ENCODE results near the gene RBM12.

RBM12 gene

DNA sequence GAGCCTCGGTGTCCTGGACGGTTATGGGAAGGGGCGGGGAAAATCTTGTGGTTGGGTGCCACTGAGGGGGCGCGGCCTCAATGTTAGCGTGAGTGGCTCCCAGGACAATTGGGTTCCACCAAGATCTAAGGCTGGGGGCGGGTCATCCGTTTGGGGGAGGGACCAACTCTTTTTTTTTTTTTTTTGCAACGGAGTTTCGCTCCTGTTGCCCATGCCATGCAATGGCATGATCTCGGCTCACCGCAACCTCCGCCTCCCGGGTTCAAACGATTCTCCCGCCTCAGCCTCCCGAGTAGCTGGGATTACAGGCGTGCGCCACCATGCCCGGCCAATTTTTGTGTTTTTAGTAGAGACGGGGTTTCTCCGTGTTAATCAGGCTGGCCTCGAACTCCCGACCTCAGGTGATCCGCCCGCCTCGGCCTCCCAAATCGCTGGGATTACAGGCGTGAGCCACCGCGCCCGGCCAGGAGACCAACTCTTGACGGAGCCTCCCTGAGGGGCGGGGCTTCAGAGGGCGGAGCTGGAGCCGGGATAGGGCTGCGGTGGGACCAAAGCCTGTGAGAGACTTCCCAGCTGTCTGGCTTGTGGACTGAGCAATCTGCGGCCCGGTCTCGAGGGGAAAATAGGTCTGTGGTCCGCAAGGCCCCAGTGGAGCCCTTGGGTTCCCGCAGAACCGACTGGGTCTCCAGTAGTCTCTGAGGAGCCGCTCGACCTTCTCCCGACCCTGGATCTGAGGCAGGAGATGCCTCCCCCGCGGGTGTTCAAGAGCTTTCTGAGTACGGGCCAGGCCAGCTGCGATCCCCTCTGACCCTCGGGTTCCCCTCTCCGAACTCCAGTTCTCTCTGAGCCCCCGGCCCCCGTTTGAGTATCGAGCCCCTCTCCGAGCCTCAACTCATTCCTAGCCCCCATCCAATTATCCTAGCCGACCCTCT, 48.0 kb downstream of the RBM12 start:
- peak overlapping the region; percentile 27 to 72 for H3K4me3 ChIP-seq (ENCODE audit: low read depth in 1 of 2, low read length in 2 of 2)
- peak overlapping the region; percentile 91 for H3K27ac ChIP-seq (ENCODE audit: low read depth, low read length)
- no peaks in the 10 kb centered on the region for H3K9me3 ChIP-seq (ENCODE audit: low read length)
- peaks cover 10% of the 10 kb centered on the region for H3K36me3 ChIP-seq (ENCODE audit: insufficient read depth, low read length)
- H3K4me1 ChIP-seq (ENCODE audit: insufficient read depth, low read length) = peaks cover 19% of the 10 kb centered on the region
- H3K9ac ChIP-seq (ENCODE audit: low read length) = no peak overlapping the region
- no peaks in the 10 kb centered on the region for H3K27me3 ChIP-seq (ENCODE audit: control insufficient read depth in 1 of 2, insufficient read depth in 2 of 2, low read length in 2 of 2)

DNA sequence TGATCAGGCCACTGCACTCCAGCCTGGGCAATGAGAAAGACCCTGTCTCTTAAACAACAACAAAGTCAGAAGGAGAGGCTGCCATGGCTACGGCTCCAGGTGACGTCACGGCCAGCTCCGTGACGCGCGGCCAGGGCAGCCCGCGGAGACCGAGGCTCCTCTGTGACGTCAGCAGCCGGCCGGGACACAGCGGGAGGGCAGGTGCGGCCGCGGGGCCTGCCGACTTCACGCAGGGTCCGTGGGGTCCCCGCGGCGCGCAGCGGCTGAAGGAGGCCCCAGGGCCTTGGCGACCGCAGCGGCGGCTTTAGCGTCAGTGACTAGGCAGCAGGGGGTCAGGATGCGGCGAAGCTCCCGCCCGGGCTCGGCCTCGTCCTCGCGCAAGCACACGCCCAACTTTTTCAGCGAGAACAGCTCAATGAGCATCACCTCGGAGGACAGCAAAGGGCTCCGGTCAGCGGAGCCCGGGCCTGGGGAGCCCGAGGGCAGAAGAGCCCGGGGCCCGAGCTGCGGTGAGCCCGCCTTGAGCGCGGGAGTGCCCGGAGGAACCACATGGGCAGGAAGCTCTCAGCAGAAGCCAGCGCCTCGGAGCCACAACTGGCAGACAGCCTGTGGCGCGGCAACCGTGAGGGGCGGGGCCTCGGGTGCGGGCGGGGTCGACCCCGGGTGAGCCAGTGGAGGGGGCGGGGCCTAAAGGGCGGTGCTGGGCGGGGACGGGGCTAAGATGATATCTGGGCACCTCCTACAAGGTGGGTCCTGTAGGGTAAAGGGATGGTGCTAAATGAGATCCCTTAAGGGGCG, 48.8 kb downstream of the RBM12 start, which contains the start of gene SPAG4:
Gene SPAG4 (plus strand): TSS at position 163 of the 798 bp plus-strand sequence. CDS start 175 bp downstream, at position 338.
- H3K4me1 ChIP-seq (ENCODE audit: insufficient read depth, low read length) = peaks cover 19% of the 10 kb centered on the region
- H3K9ac ChIP-seq (ENCODE audit: low read length) = peak within 1 kb of the TSS; percentile 33
- H3K4me3 ChIP-seq (ENCODE audit: low read depth in 1 of 2, low read length in 2 of 2) = peak within 1 kb of the TSS; percentile 61 to 72
- peak within 1 kb of the TSS; percentile 91 for H3K27ac ChIP-seq (ENCODE audit: low read depth, low read length)
- no peaks in the 10 kb centered on the region for H3K9me3 ChIP-seq (ENCODE audit: low read length)
- H3K27me3 ChIP-seq (ENCODE audit: control insufficient read depth in 1 of 2, insufficient read depth in 2 of 2, low read length in 2 of 2) = no peaks in the 10 kb centered on the region
- peaks cover 1% of the 10 kb centered on the region for H3K36me3 ChIP-seq (ENCODE audit: insufficient read depth, low read length)

DNA sequence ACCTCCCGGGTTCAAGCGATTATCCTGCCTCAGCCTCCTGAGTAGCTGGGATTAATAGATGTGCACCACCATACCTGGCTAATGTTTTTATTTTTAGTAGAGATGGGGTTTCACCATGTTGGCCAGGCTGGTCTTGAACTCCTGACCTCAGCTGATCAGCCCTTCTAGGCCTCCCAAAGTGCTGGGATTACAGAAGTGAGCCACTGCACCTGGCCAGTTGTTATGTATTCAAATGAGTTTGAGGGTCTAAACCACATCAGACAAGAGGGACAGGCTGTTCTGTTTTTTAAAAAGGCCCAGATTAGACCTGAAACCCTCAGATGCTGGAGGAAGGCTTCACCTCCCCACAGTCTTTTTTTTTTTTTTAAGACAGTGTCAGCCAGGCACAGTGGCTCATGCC, 53.2 kb downstream of the RBM12 start:
- Histone ChIP-seq H3K9ac (ENCODE audit: low read length) (no peak overlapping the region), H3K36me3 (ENCODE audit: insufficient read depth, low read length) (no peaks in the 10 kb centered on the region), H3K4me1 (ENCODE audit: insufficient read depth, low read length) (no peaks in the 10 kb centered on the region), H3K27me3 (ENCODE audit: control insufficient read depth in 1 of 2, insufficient read depth in 2 of 2, low read length in 2 of 2) (no peaks in the 10 kb centered on the region), H3K9me3 (ENCODE audit: low read length) (no peaks in the 10 kb centered on the region), H3K4me3 (ENCODE audit: low read depth in 1 of 2, low read length in 2 of 2) (no peak overlapping the region), H3K27ac (ENCODE audit: low read depth, low read length) (no peak overlapping the region)

DNA sequence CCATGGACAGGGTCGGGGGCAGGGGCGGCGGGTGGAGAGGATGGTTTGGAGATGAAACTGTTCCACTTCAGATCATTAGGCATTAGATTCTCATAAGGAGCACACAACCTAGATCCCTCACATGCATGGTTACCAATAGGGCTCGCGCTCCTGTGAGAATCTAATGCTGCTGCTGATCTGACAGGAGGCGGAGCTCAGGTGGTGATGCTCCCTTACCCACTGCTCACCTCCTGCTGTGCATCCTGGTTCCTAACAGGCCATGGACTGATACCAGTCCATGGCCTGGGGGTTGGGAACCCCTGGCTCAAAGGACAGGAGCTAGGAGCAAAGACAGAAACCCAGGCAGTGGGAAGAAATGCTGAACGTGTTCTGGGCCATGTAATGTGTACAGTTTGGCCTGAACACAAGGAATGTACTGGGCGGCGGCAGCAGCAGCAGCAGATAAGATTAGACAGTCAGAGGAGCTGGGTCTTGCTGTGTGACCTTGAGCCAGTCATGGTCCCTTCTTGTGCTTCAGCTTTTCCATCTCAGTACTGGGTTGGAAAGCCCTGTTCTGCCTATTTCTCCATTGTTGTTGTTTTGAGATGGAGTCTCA, 53.8 kb downstream of the RBM12 start:
- H3K27ac ChIP-seq (ENCODE audit: low read depth, low read length) = no peak overlapping the region
- H3K4me3 ChIP-seq (ENCODE audit: low read depth in 1 of 2, low read length in 2 of 2) = no peak overlapping the region
- no peaks in the 10 kb centered on the region for H3K36me3 ChIP-seq (ENCODE audit: insufficient read depth, low read length)
- no peaks in the 10 kb centered on the region for H3K9me3 ChIP-seq (ENCODE audit: low read length)
- H3K4me1 ChIP-seq (ENCODE audit: insufficient read depth, low read length) = no peaks in the 10 kb centered on the region
- no peak overlapping the region for H3K9ac ChIP-seq (ENCODE audit: low read length)
- no peaks in the 10 kb centered on the region for H3K27me3 ChIP-seq (ENCODE audit: control insufficient read depth in 1 of 2, insufficient read depth in 2 of 2, low read length in 2 of 2)

DNA sequence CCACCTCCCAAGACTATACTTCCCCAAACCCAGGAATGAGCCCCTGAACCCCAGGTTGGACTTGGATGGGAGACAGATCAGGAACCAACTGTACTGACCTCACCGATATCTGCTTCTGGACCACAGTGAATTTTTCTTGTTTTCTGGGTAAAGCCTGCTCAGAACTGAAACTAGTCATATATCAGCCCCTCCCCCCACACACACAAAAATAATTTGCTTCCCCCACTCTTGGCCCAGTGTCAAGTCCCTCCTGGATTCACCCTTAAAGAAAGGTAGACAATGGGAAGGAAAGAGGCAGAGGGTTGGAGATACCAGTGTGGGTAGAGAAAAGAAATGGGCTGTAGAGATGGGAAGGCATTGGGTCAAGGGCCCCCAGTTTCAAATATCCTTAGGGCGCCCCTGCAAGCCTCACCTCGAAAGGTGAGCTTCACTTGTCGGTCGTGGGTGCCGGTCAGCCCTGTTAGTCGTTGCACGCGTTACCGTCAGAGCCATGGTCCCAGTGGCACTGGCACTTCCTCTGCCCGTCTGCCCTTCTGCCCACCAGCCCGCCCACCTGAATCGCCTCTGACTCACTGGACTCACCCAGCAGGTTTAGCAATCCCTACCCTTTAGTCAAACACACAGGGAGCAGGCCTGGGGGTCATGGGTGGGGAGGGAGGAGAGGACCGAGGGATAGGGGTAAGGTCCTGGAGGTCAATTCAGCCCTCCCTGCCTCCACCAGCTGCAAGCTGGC, 57.5 kb downstream of the RBM12 start:
- H3K9ac ChIP-seq (ENCODE audit: low read length) = no peak overlapping the region
- H3K27ac ChIP-seq (ENCODE audit: low read depth, low read length) = no peak overlapping the region
- H3K27me3 ChIP-seq (ENCODE audit: control insufficient read depth in 1 of 2, insufficient read depth in 2 of 2, low read length in 2 of 2) = peaks cover 0 to 3% of the 10 kb centered on the region in 2 donors
- no peaks in the 10 kb centered on the region for H3K36me3 ChIP-seq (ENCODE audit: insufficient read depth, low read length)
- H3K4me1 ChIP-seq (ENCODE audit: insufficient read depth, low read length) = no peaks in the 10 kb centered on the region
- H3K9me3 ChIP-seq (ENCODE audit: low read length) = no peaks in the 10 kb centered on the region
- no peak overlapping the region for H3K4me3 ChIP-seq (ENCODE audit: low read depth in 1 of 2, low read length in 2 of 2)

DNA sequence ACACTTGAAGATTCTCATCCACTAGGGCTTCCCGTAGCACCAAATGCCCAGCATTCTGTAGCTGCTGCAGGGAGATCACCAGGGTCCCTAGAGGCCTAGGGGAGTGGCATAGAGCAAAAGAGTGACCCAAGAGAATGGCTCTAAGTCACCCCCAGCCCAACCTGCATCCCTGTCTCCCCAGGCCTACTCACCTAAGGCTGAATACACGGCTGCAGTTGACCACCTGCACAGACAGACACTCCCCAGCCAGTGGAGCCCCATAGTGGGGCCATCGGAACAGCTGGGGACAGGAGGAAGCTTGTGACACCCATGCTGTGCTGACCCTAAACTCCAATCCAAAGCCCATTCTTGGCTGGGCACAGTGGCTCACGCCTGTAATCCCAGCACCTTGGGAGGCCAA, 58.6 kb downstream of the RBM12 start:
- Histone ChIP-seq H3K4me1 (ENCODE audit: insufficient read depth, low read length) (no peaks in the 10 kb centered on the region), H3K9me3 (ENCODE audit: low read length) (no peaks in the 10 kb centered on the region), H3K27ac (ENCODE audit: low read depth, low read length) (no peak overlapping the region), H3K4me3 (ENCODE audit: low read depth in 1 of 2, low read length in 2 of 2) (no peak overlapping the region), H3K36me3 (ENCODE audit: insufficient read depth, low read length) (no peaks in the 10 kb centered on the region), H3K9ac (ENCODE audit: low read length) (no peak overlapping the region), H3K27me3 (ENCODE audit: control insufficient read depth in 1 of 2, insufficient read depth in 2 of 2, low read length in 2 of 2) (peaks cover 0 to 7% of the 10 kb centered on the region in 2 donors)

DNA sequence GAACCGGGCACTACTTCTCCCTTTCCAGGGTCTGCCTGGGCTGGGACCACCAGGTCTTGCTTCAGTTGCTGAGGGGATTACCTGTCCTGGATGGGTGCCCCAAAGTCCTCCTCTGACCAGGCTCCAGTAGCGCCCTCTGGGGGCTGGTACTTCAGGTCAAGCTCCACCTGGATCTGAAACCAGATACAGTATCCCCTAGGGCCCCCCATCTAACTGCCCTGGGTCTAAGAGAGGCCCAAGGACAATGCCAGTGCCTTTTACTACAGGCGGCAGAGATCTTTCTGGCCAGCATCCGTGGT, 60.3 kb downstream of the RBM12 start:
- Histone ChIP-seq H3K4me3 (ENCODE audit: low read depth in 1 of 2, low read length in 2 of 2) (no peak overlapping the region), H3K9ac (ENCODE audit: low read length) (no peak overlapping the region), H3K36me3 (ENCODE audit: insufficient read depth, low read length) (no peaks in the 10 kb centered on the region), H3K27ac (ENCODE audit: low read depth, low read length) (no peak overlapping the region), H3K4me1 (ENCODE audit: insufficient read depth, low read length) (no peaks in the 10 kb centered on the region), H3K27me3 (ENCODE audit: control insufficient read depth in 1 of 2, insufficient read depth in 2 of 2, low read length in 2 of 2) (peaks cover 0 to 24% of the 10 kb centered on the region in 2 donors), H3K9me3 (ENCODE audit: low read length) (no peaks in the 10 kb centered on the region)

DNA sequence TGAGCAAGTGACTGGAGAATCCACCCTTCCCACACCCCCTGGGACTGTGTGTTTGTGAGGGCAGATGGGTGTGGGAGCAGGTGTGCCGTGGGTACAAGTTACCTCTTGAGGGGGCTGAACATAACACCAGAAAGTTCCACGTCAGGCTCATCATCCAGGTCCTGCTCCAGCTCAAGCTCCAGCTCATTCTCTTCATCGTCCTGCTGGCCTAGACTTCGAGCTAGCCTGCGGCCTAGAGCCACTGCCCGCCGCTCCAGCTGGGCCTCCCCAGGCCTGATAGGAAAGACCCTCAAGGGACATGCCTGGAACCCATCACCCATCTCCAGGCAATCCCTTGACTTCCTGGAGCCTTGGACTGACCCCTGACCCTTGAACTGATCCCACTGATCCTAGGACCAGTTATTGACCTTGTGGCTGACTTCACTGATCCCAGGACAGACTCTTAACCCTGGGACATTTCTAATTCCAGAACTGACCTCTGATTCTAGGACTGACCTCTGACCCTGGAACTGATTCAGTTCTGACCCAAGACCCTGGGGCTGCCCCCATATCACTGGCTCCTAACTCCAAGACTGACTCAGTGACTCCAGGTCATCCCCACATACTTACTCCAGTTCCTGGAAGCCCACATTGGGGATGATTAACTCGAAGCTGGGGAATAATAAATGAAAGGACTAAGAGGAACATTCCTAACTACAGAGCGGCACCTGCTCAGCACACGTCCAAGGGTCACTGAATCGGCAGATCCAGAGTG, 60.8 kb downstream of the RBM12 start:
- Histone ChIP-seq H3K27ac (ENCODE audit: low read depth, low read length) (no peak overlapping the region), H3K4me1 (ENCODE audit: insufficient read depth, low read length) (no peaks in the 10 kb centered on the region), H3K27me3 (ENCODE audit: control insufficient read depth in 1 of 2, insufficient read depth in 2 of 2, low read length in 2 of 2) (peaks cover 0 to 24% of the 10 kb centered on the region in 2 donors), H3K36me3 (ENCODE audit: insufficient read depth, low read length) (no peaks in the 10 kb centered on the region), H3K9ac (ENCODE audit: low read length) (no peak overlapping the region), H3K9me3 (ENCODE audit: low read length) (no peaks in the 10 kb centered on the region), H3K4me3 (ENCODE audit: low read depth in 1 of 2, low read length in 2 of 2) (no peak overlapping the region)

DNA sequence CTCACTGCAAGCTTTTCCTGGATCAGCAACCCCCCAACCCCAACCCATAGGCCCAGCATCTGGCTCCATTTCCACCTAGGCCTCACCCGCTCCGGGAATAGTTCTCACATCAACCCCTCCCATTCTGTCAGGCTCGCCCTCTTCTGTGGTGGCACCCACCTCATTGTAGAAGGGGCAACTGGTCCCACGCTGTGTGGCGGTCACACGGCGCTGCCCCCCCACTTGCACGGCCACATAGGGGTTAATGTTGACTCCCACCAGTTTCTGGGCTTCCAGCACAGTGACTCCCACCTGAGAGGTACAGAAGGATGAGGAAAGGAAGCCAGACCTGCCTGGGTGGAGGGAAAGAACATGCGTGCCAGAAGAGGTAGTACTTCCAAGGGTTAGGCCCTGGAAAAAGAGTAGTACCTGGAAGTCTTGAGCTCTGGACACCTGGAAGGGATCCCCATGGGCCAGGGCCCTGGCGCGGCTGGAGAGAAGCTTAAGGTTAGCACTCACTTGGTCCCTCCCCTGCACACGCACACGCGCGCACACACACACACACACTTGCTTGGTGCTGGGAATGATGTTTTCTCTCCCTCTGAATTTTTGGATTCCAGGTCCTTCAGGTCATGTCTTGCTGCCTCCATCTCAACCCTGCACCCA, 61.7 kb downstream of the RBM12 start:
- H3K27ac ChIP-seq (ENCODE audit: low read depth, low read length) = no peak overlapping the region
- no peak overlapping the region for H3K9ac ChIP-seq (ENCODE audit: low read length)
- H3K4me1 ChIP-seq (ENCODE audit: insufficient read depth, low read length) = no peaks in the 10 kb centered on the region
- no peak overlapping the region for H3K4me3 ChIP-seq (ENCODE audit: low read depth in 1 of 2, low read length in 2 of 2)
- H3K9me3 ChIP-seq (ENCODE audit: low read length) = no peaks in the 10 kb centered on the region
- peaks cover 0 to 24% of the 10 kb centered on the region in 2 donors for H3K27me3 ChIP-seq (ENCODE audit: control insufficient read depth in 1 of 2, insufficient read depth in 2 of 2, low read length in 2 of 2)
- no peaks in the 10 kb centered on the region for H3K36me3 ChIP-seq (ENCODE audit: insufficient read depth, low read length)

DNA sequence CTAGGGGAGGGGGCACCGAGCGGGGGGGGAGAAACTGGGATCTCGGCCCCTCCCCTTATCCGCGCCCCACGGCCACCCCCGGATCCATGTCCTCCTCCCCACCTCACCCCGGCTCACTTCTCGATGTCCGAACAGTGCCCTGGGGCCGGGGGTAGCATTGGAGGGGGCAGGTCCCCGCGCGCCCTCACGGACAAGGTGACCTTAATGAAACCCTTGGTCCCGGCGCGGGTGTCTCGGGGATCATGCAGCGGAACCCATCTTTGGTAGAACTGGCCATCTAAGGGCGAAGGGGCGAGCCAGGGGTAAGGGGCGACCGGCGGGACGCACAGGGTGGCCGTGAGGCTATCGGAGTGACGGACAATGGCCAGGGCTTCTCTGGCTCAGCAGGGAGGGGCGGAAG, 62.7 kb downstream of the RBM12 start:
- peaks cover 0 to 24% of the 10 kb centered on the region in 2 donors for H3K27me3 ChIP-seq (ENCODE audit: control insufficient read depth in 1 of 2, insufficient read depth in 2 of 2, low read length in 2 of 2)
- H3K27ac ChIP-seq (ENCODE audit: low read depth, low read length) = no peak overlapping the region
- no peaks in the 10 kb centered on the region for H3K4me1 ChIP-seq (ENCODE audit: insufficient read depth, low read length)
- H3K36me3 ChIP-seq (ENCODE audit: insufficient read depth, low read length) = no peaks in the 10 kb centered on the region
- no peaks in the 10 kb centered on the region for H3K9me3 ChIP-seq (ENCODE audit: low read length)
- no peak overlapping the region for H3K9ac ChIP-seq (ENCODE audit: low read length)
- H3K4me3 ChIP-seq (ENCODE audit: low read depth in 1 of 2, low read length in 2 of 2) = peak overlapping the region; percentile 45 to 78

All from muscle layer of colon (tissue), 2 donors.